Loucy (cell line): Measurements from ENCODE around the gene SCD5.

Source experiments
- H2AFZ ChIP-seq: fragments of 200-600 bp; sonication (generic); 2 replicates; pipeline ENCODE4 v1.6.0; 2016; ENCODE audit warnings: antibody characterized with exemption, mild to moderate bottlenecking, low read length, moderate library complexity
- H3F3A ChIP-seq: fragments of 200-600 bp; 2 replicates; pipeline ENCODE4 v1.6.0; 2016; ENCODE audit warnings: antibody characterized with exemption, low read depth, mild to moderate bottlenecking
- H3K27me3 ChIP-seq: fragments of 200-600 bp; sonication (generic); 2 replicates; pipeline ENCODE4 v1.6.1; 2014; ENCODE audit warnings: low read length, mild to moderate bottlenecking; ENCODE audit not compliant: insufficient read depth, poor library complexity, severe bottlenecking
- H3K36me3 ChIP-seq: fragments of 200-600 bp; sonication (generic); 2 replicates; pipeline ENCODE4 v1.6.1; 2016; ENCODE audit warnings: low read length; ENCODE audit not compliant: insufficient read depth
- H3K4me1 ChIP-seq: fragments of 200-600 bp; sonication (generic); 2 replicates; pipeline ENCODE4 v1.5.1; 2014; ENCODE audit warnings: low read length, mild to moderate bottlenecking; ENCODE audit not compliant: insufficient read depth, poor library complexity, severe bottlenecking
- H3K4me2 ChIP-seq: fragments of 200-600 bp; sonication (generic); 2 replicates; pipeline ENCODE4 v1.6.0; 2014; ENCODE audit warnings: antibody characterized with exemption, low read length, low read depth, mild to moderate bottlenecking; ENCODE audit not compliant: poor library complexity, severe bottlenecking
- H3K4me3 ChIP-seq: fragments of 200-600 bp; sonication (generic); 2 replicates; pipeline ENCODE4 v1.5.1; 2014; ENCODE audit warnings: low read length, mild to moderate bottlenecking, mixed read lengths; ENCODE audit not compliant: poor library complexity, severe bottlenecking
- H3K79me2 ChIP-seq: fragments of 200-600 bp; sonication (generic); 2 replicates; pipeline ENCODE4 v1.6.1; 2014; ENCODE audit warnings: low read length; ENCODE audit not compliant: insufficient read depth
- H3K9ac ChIP-seq: fragments of 200-600 bp; sonication (generic); 2 replicates; pipeline ENCODE4 v1.6.0; 2014; ENCODE audit warnings: mild to moderate bottlenecking, low read depth, low read length, moderate library complexity; ENCODE audit not compliant: poor library complexity, severe bottlenecking
- H3K9me2 ChIP-seq: fragments of 200-600 bp; sonication (generic); replicated peaks from 2 replicates; pipeline ENCODE4 v1.6.1; 2016; ENCODE audit warnings: low read depth, low read length, mixed read lengths
- H3K9me3 ChIP-seq: fragments of 200-600 bp; sonication (generic); 2 replicates; pipeline ENCODE4 v1.6.1; 2014; ENCODE audit warnings: mild to moderate bottlenecking, antibody characterized with exemption, low read length, low read depth; ENCODE audit not compliant: insufficient read depth
- H4K20me1 ChIP-seq: fragments of 200-600 bp; sonication (generic); 2 replicates; pipeline ENCODE4 v1.6.0; 2014; ENCODE audit warnings: antibody characterized with exemption, low read length, mild to moderate bottlenecking; ENCODE audit not compliant: insufficient read depth, poor library complexity, severe bottlenecking
- CTCF ChIP-seq: fragments of 200-600 bp; sonication (generic); conservative IDR thresholded peaks from 2 replicates; pipeline ENCODE4 v1.5.1; 2014; ENCODE audit warnings: mild to moderate bottlenecking, antibody characterized with exemption, low read length
- EZH2phosphoT487 ChIP-seq: fragments of 200-600 bp; IDR thresholded peaks from 2 replicates; pipeline ENCODE4 v1.6.1; 2018; ENCODE audit warnings: antibody characterized with exemption, mild to moderate bottlenecking, moderate library complexity, borderline replicate concordance

Gene SCD5

GRCh38 chr4:82606622-82607021 lies 192.0 kb downstream of the SCD5 start:
- no peaks in the 10 kb centered on the region for H3K4me1 ChIP-seq
- H3F3A ChIP-seq: no peaks in the 10 kb centered on the region
- TF ChIP-seq EZH2phosphoT487 (no peak), CTCF (no peak)
- H4K20me1 ChIP-seq: no peaks in the 10 kb centered on the region
- no peak overlapping the region for H3K4me2 ChIP-seq
- H3K27me3 ChIP-seq: no peaks in the 10 kb centered on the region
- no peaks in the 10 kb centered on the region for H3K36me3 ChIP-seq
- H3K9me2 ChIP-seq: no peaks in the 10 kb centered on the region
- H3K9me3 ChIP-seq: no peaks in the 10 kb centered on the region
- no peak overlapping the region for H3K4me3 ChIP-seq
- no peak overlapping the region for H3K9ac ChIP-seq
- no peaks in the 10 kb centered on the region for H3K79me2 ChIP-seq
- no peak overlapping the region for H2AFZ ChIP-seq

DNA sequence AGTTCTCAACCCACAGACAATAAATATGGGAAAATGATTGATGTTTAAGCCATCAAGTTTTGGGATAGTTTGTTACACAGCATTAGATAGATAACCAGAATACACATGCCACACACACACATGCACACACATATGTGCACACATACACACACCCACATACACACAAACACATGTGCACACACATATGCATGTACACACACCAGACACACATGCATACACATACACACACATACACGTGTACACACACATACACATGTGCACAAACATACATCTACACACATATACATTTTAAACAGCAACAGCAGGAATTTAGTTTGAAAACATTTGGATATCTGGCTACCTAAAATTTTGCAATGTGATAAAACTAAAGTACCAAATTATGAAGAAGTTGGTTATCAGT lies 194.1 kb downstream of the SCD5 start:
- no peaks in the 10 kb centered on the region for H3K79me2 ChIP-seq
- no peaks in the 10 kb centered on the region for H3K36me3 ChIP-seq
- no peaks in the 10 kb centered on the region for H3F3A ChIP-seq
- no peaks in the 10 kb centered on the region for H3K4me1 ChIP-seq
- H3K9me2 ChIP-seq: no peaks in the 10 kb centered on the region
- H3K4me2 ChIP-seq: no peak overlapping the region
- TF ChIP-seq CTCF (no peak), EZH2phosphoT487 (no peak)
- no peak overlapping the region for H3K4me3 ChIP-seq
- no peaks in the 10 kb centered on the region for H3K27me3 ChIP-seq
- no peaks in the 10 kb centered on the region for H4K20me1 ChIP-seq
- no peak overlapping the region for H3K9ac ChIP-seq
- H2AFZ ChIP-seq: no peak overlapping the region
- H3K9me3 ChIP-seq: no peaks in the 10 kb centered on the region

DNA sequence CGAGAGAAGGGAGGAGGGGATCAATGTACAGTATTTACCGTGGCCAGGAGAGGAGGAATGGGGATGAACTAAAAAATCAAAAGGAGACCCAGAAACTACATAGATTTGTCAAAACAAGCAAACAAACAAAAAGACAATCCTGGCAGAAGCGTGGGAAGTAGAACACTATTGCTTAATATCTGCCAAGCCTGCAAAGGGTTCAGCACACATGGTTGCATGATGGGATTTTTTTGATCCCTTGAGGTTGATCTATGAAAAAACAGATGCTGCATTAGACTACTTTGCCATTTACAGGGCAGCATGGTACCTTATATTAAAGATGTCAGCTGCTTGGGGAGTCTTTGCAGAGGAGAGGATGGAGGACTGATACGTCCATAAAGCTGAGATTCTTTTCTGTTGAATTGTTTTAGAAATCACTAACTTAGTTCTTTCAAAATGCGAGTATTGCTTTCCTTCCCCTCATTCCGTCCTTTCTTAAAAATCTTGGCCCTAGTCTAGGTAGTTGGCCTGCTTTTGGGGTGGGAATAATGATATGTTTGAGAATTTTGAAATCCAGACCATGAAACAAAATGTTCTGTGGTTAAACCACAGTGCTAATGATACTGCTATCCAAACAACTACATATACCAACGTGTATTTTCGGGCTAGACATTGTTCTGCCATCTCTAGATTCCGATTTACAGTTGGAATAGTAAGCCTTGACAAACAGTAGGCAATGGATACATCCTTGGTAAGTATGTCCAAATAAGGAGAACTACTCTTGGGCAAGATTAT lies 197.2 kb downstream of the SCD5 start:
- Histone ChIP-seq H2AFZ (no peak overlapping the region), H3K4me1 (no peaks in the 10 kb centered on the region), H4K20me1 (no peaks in the 10 kb centered on the region), H3K4me3 (no peak overlapping the region), H3K4me2 (no peak overlapping the region), H3F3A (no peaks in the 10 kb centered on the region), H3K79me2 (no peaks in the 10 kb centered on the region), H3K9me3 (no peaks in the 10 kb centered on the region), H3K9me2 (no peaks in the 10 kb centered on the region), H3K27me3 (no peaks in the 10 kb centered on the region), H3K36me3 (no peaks in the 10 kb centered on the region), H3K9ac (no peak overlapping the region)
- no peak for TF ChIP-seq EZH2phosphoT487
- no peak for TF ChIP-seq CTCF
